Germinal center (tissue), 1 donor: ENCODE results near the gene GSPT1.
A peak's percentile ranks its signal among the peaks of the same experiment; 100 is the strongest.
"Not testable (repeated sequence)": the region's sequence is repeated elsewhere in the genome, so short reads cannot be mapped to it uniquely, and the experiment has no call there.

ENCODE experiments used
- DNase-seq: peaks from one replicate; pipeline ENCODE4 v3.0.0; 2012; ENCODE audit warnings: mixed read lengths, low spot score

The GSPT1 gene

DNA sequence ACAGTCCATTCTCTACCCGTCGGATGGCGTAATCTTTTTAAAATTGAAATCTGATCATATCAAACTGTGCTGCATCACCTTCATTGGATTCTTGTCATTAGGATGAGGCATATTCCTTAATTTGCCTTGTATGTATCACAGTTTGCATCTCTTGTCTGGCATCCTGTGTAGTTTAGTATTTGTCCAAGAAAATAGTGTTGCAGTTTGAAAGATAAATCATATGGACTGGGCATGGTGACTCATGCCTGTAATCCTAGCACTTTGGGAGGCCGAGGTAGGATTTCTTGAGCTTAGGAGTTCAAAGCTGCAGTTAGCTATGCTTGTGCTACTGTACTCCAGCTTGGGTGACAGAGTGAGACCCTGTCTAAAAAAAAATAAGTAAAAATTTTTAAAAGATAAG, 58.6 kb downstream of the GSPT1 start:
- no peak for DNase-seq

DNA sequence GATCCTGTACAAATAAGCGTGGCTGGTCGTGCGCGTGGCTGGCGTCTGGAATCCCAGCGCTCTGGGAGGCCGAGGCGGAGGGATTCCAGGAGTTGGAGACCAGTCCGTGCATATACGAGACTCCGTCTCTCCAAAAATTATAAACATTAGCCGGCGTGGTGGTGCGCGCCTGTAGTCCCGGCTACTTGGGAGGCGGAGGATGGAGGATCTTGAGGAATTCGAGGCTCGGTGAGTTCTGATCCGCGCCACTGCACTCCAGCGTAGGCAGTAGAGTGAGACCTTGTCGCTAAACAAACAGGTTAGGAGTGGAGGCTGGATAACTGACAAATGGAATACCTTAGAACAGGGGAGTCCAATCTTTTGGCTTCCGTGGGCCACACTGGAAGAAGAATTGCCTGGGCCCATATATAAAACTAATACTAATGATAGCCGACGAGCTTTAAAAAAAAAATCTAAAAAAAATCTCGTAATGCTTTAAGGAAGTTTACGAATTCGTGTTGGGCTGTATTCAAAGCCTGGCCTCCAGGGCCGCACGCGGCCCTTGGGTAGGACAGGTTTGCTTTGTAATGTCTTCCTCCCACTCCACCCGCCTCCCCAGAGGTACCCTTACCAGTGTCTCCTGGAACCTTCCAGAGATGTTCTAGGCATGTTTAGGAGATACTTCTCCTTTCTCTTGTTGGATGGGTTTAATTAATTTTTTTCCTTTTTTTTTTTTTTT, 63.5 kb downstream of the GSPT1 start:
- no peak for DNase-seq

DNA sequence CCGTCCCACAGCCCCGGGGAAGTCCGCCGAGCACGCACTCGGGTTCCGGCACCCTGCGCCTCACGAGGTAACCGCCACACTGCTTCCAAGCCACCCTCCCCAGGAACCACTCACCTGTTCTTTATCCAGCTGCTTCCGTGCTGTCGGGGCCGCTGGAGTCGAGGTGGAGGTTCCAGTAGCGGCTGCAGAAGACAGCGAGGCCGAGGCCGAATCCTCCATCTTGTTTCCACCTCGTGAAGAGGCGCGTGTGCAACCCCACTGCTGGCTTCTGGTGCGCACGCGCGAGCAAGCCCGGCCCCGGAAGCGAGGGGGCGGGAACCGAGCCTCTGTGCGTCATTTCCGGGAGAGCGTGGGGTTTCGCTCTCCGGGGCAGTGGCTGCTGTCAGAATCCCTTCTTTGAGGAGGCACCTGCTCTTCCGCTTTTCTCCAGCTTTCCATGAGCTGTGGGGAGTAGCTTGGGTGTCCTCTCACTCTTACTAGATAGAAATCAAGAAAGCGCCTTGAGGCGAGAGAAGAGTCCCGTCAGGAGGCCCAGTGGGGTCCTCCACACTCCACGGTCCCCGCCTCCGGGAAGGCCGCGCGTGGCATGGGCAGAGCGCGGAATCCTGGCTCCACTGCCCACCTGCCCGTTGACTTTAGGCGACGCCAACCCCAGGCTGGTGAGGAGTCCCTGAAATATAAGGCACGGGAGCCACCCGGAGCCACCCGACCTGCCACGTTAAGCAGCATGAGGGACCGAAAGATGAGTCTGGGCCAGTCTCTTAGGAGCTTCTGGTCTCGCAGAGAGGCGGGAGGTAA, 64.3 kb downstream of the GSPT1 start, which contains the start of gene RSL1D1:
RSL1D1 (minus strand) TSS at position 249 of the 798 bp plus-strand sequence; CDS start at position 219, 30 bp downstream.
- peak; percentile 99 for DNase-seq

DNA sequence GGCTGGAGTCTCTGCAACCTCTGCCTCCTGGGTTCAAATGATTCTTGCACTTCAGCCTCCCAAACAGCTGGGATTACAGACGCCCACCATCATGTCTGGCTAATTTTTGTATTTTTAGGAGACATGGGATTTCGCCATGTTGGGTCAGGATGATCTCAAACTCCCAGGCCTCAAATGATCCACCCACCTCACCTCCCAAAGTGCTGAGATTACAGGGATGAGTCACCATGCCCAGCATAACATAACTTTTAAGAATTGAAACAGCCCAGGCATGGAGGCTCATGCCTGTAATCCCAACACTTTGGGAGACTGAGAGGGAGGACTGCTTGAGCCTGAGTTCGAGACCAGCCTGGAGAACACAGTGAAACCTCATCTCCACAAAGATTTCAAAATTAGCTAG, 66.9 kb downstream of the GSPT1 start:
- no peak for DNase-seq

DNA sequence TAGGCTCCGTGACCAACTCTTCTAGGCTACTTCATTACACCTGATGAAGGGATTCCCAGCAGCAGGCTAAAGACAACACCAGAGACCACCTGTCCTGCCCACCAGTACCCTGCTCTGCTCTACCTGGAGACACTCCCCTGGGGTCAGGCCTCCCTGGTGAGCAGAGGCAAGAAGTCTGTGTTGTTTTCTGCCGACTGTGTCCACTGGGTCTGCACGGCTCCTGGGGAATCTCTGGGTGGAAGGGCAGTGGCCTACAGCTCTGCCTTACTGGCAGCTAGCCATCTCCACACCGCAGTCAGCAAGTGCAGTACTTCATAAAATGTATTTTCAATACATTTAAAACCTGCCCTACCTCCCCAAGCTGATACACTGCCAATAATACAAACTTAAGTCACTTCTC, 71.3 kb downstream of the GSPT1 start:
- DNase-seq: no peak

DNA sequence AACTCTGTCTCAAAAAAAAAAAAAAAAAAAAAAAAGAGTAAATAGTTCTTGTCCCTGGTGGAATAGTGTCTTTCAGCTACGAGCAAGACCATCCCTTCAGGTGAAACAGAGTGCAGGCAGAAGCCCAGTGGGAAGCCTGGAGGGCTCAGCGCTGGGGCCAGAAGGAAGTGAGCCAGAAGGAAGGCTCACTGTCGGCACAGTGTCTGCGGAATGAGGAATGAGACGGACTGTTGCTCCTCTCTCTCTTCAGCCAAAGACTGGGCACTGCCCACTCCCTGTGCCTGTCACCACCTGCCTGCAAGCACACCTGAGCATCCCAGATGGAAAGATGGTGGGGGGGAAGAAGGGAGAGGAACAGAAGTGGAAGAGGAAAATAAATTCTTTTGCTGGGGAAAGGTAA, 71.9 kb downstream of the GSPT1 start:
- DNase-seq: no peak

DNA sequence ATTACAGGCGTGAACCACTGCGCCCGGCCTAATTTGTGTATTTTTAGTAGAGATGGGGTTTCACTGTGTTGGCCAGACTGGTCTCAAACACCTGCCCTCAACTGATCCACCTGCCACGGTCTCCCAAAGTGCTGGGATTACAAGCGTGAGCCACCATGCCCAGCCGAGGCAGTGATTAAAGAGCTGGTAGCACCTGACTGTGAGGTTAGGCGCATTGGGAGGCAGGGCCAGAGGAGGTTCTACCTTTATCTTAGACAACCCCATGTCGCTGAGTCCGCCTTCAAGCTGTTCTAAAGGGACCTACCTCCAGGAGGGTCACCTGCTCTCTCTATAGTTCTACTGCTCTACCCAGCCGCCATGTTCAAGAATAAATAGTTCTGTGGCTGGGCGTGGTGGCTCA, 72.5 kb downstream of the GSPT1 start:
- DNase-seq: no peak

DNA sequence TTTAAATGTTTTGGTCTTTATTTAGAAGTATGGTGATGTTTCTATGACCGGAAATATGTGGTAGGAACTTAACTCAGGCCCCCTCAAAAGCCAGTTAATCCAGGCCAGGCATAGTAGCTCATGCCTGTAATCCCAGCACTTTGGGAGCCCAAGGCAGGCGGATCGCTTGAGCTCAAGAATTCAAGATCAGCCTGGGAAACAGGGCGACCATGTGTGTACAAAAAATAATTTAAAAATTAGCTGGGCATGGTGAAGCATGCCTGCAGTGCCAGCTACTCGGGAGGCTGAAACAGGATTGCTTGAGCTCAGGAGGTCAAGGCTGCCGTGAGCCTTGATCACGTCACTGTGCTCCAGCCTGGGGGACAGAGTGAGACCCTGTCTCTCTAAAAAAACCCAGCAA, 74.7 kb downstream of the GSPT1 start:
- no peak for DNase-seq

DNA sequence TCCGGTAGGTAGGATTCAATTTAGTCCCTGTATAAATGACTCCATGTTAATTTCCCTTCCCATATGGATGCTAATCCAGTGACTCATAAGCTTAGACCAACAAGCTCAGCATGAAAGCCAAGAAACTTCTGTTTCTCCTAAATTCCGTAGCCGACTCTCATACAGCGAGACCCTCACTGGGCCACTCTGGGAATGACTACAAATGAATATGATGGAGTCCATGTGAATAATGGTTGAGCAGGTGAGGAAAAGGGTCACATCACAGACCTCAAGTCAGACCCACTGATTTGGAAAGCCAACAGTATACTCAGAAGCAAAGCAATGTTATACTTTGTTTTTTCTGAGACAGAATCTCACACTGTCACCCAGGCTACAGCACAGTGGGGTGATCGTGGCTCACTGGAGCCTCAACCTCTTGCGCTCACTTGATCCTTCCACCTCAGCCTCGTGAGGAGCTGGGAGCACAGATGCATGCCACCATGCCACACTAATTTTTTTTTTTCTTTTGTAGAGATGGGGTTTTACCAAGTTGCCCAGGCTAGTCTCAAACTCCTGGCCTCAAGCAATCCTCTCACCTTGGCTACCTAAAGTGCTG, 79.0 kb downstream of the GSPT1 start:
- DNase-seq: no peak

DNA sequence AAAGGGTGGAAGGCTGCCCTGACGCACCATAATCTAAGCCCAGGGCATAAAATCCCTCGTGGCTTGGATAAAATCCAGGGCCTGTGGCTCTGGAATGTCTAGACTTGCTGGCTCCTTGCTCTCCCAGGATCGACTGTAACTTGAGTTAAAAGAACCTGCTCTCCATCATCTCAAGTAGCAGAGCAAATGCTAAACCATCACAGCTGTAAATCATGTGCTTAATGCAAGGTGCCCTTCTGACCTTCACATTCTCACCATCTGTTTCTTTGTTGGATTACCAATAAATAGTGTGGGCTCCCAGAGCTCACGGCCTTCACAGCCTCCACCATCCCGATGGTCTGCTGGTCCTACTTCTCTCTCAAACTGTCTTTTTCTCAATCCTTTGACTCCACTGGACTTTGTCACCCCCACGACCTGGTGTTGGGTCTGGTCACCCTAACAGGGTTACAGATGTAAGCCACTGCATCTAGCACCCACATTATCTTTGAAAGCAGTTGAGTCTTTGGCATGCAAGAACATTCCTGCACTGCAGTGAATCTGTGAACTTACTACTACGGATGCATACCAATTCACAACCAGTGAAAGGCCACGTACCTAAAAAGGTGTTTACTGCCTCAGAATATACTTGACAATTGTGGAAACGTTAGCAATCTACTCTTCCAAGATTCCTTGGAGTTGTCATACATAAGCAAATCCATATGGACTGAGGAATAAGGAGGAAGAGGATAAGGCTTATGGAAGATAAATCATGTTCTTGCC, 79.7 kb downstream of the GSPT1 start:
- no peak for DNase-seq

DNA sequence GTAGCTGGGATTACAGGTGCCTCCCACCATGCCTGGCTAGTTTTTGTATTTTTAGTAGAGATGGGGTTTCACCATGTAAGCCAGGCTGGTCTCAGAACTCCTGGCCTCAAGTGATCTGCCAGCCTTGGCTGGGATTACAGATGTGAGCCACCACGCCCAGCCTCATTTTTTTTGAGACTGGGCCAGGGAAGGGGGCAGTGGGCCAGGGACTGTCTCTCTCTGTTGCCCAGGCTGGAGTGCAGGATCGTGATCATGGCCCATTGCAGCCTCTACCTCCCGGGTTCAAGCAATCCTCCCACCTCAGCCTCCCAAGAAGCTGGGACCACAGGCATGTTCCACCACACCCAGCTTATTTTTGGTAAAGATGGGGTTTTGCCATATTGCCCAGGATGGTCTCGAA, 80.4 kb downstream of the GSPT1 start:
- DNase-seq: no peak

DNA sequence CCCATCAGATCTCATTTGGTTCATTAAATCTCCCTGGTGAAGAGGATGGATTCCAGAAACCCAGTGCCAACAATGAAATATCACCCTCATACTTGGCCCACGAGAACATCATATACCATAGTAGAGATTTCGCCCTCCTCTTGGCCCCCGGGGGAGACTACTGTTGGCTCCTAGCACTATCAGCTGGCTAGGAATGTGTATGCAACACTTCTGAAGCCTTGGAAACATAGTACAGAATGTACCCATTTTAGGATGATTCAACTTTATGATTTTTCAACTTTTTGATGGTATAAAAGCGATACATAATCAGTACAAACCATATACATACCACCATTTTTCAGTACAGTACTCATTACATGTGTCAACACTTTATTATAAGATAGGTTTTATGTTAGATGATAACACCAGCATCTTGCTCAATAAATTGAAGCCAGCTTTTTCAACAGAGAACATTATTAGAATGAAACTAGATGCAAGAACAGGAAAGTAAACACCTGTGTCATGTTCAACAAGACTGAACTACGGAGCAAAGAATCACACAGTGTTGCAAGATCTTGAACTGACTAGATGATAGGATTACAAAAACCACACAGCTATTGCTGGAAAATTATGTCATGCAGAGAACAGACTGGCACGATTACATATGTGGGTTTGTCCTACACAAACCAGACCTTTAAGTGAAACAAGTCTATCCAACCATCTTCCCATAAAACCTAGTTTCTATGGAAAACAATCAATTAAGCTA, 81.6 kb downstream of the GSPT1 start:
- no peak for DNase-seq

DNA sequence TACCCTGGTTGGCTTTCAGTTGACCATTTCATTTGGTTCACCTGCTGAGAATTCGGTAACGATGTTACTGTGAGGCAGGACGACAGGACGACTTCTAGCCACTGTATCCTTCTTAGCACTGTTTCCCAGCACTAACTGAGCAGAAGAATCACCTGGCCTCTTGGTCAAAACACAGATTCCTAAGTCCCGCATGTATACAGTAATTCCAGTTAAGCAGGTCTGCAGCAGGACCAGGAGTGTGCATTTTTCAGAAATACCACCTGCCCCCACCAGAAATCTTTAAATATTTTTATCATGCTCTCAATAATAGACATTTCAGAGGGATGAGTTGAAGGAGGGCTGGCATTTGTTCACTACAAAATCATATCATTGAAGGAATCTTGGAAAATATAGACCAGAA, 87.1 kb downstream of the GSPT1 start:
- no peak for DNase-seq

DNA sequence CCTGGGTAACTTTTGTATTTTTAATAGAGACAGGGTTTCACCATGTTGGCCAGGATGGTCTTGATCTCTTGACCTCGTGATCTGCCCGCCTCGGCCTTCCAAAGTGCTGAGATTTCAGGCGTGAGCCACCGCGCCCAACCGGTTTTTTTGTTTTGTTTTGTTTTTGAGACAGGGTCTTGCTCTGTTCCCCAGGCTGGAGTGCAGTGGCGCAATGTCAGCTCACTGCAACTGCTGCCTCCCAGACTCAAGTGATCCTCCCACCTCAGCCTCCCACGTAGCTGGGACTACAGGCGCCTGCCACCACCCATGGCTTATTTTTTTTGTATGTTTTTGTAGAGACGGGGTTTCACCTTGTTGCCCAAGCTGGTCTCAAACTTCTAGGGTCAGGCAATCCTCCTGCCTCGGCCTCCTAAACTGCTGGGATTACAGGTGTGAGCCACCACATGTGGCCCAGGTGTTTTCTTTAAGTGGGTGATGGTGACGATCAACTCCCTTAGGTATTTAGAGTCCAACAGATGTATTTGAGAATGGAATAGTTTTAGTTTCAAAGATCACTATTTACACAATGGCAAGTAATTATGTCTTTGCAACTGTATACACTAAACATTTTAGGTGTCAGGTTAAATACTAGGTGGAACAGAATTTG, 90.1 kb downstream of the GSPT1 start:
- DNase-seq: not testable (repeated sequence)

DNA sequence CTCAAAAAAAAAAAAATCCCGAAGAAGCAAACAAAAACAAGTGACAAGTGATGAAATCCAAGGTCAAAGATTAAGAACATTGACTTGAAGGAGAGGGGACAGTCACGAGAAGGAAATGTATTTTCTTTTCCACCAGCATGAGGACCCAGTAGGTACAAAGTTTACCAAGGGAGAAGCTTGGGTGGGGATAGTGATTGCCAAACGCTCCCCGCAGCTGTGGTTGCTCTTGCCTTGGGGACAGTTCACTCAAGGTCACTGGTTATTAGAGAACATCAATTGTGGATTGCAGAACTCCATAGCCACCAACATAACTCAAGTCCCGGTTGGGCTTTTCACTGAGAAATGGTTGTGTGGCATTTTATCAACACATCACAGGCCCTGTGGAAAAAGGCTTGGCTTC, 91.4 kb downstream of the GSPT1 start:
- DNase-seq: no peak

DNA sequence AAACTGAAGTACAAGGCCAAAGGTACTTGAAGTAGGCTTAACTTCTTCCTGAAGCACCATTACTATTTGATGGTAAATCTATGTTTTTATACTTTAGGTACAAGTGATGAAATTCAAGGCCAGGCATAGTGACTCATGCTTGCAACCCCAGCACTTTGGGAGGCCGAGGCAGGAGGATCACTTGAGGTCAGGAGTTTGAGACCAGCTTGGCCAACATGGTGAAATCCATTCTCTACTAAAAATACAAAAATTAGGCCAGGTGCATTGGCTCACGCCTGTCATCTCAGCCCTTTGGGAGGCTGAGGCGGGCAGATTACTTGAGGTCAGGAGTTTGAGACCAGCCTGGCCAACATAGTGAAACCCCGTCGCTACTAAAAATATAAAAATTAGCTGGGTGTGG, 92.1 kb downstream of the GSPT1 start:
- DNase-seq: not testable (repeated sequence)

DNA sequence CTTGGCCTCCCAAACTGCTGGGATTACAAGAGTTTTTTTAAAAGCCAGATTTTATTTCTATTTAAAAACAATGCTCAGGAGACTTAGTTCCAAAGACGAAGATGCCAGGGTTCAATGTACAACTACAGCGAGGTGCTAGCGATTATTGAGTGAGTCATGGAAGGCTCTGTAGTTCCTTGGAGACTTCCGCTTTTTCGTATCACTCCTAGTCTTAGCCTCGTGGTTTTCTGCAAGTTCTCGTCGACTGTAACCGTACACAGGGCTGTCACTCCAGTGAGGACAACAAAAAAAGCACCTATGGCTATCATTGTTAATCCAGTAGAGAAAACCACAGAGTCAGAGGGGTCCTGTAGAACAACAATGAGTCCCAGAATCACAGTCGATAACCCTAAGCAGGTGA, 96.0 kb downstream of the GSPT1 start:
- no peak for DNase-seq

DNA sequence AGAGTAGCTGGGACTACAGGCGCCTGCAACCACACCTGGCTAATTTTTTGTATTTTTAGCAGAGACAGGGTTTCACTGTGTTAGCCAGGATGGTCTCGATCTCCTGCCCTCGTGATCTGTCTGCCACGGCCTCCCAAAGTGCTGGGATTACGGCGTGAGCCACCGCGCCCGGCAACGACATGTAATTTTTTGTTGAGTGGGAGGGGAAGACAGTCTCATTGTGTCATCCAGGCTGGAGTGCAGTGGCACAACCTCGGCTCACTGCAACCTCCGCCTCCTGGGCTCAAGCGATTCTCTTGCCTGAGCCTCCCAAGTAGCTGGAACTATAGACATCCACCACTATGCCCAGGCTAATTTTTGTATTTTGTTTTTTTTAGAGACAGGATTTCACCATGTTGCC, 96.8 kb downstream of the GSPT1 start:
- not testable (repeated sequence) for DNase-seq
